CD14-positive monocyte (primary cell): ENCODE data around the gene C1orf105. TPM values are rescaled to one million over a fixed set of nuclear protein-coding genes. Genes with fewer than 3 reads are reported as not detected.

Experiments
- DNase-seq, 3 donors: peaks; one replicate each; pipeline ENCODE4 v3.0.0-alpha.2; 2011 to 2022
- H2AFZ ChIP-seq: 2 replicates; pipeline ENCODE4 v1.6.0; 2012; ENCODE audit warnings: mild to moderate bottlenecking, low read depth, low read length, inconsistent platforms; ENCODE audit not compliant: insufficient read depth, poor library complexity, severe bottlenecking
- H3K27ac ChIP-seq, 2 donors: 1 replicate in 1 of 2; 2 replicates in 1 of 2; pipeline ENCODE4 v1.5.1; 2012 to 2013; ENCODE audit warnings: low read length in 2 of 2, control low read depth in 1 of 2, inconsistent platforms in 1 of 2, low read depth in 1 of 2, mild to moderate bottlenecking in 1 of 2
- H3K27me3 ChIP-seq, 2 donors: one replicate each; pipeline versions ENCODE4 v1.6.0 to v1.6.1; 2011 to 2013; ENCODE audit warnings: low read length in 2 of 2; ENCODE audit not compliant: control insufficient read depth in 2 of 2, insufficient read depth in 2 of 2
- H3K36me3 ChIP-seq, 2 donors: replicated peaks in 1 of 2; 1 replicate in 1 of 2; 2 replicates in 1 of 2; pipeline versions ENCODE4 v1.5.1 to v1.6.1; 2012 to 2013; ENCODE audit warnings: low read length in 2 of 2, control low read depth in 1 of 2, inconsistent platforms in 1 of 2, mild to moderate bottlenecking in 1 of 2; ENCODE audit not compliant: insufficient read depth in 2 of 2, control insufficient read depth in 1 of 2
- H3K4me1 ChIP-seq, 2 donors: 1 replicate in 1 of 2; 2 replicates in 1 of 2; pipeline versions ENCODE4 v1.5.1 to v1.6.1; 2012 to 2013; ENCODE audit warnings: low read length in 2 of 2, control low read depth in 1 of 2, inconsistent platforms in 1 of 2, mild to moderate bottlenecking in 1 of 2, moderate library complexity in 1 of 2; ENCODE audit not compliant: insufficient read depth in 2 of 2, control insufficient read depth in 1 of 2
- H3K4me2 ChIP-seq: replicated peaks from 2 replicates; pipeline ENCODE3; 2012; ENCODE audit warnings: low read length, moderate library complexity, mild to moderate bottlenecking; ENCODE audit not compliant: poor library complexity, severe bottlenecking; ENCODE audit errors: extremely low read depth
- H3K4me3 ChIP-seq, 3 experiments: fragments of 200-600 bp in 1 of 3; sonication (generic) in 1 of 3; replicated peaks in 1 of 3; 1 replicate in 2 of 3; 2 replicates in 1 of 3; pipeline ENCODE4 v1.5.1; 2011 to 2013; ENCODE audit warnings: low read length in 3 of 3, mild to moderate bottlenecking in 3 of 3, control low read depth in 2 of 3, low read depth in 2 of 3, inconsistent platforms in 1 of 3, moderate library complexity in 1 of 3
- H3K79me2 ChIP-seq: 2 replicates; pipeline ENCODE4 v1.6.0; 2012; ENCODE audit warnings: mild to moderate bottlenecking, control low read depth, inconsistent platforms, low read length, moderate library complexity; ENCODE audit not compliant: insufficient read depth
- H3K9ac ChIP-seq: 2 replicates; pipeline ENCODE4 v1.6.0; 2017; ENCODE audit warnings: low read length, mild to moderate bottlenecking; ENCODE audit not compliant: insufficient read depth, poor library complexity, severe bottlenecking
- H3K9me3 ChIP-seq, 2 donors: replicated peaks in 1 of 2; 1 replicate in 1 of 2; 2 replicates in 1 of 2; pipeline versions ENCODE4 v1.5.1 to v1.6.1; 2012 to 2013; ENCODE audit warnings: low read length in 2 of 2, control low read depth in 1 of 2; ENCODE audit not compliant: control insufficient read depth in 1 of 2, insufficient read depth in 1 of 2
- H4K20me1 ChIP-seq: 2 replicates; pipeline ENCODE4 v1.6.0; 2012; ENCODE audit warnings: mild to moderate bottlenecking, low read length, control low read depth, moderate library complexity; ENCODE audit not compliant: insufficient read depth
- H3K27ac Mint-ChIP-seq, 7 donors: one replicate each; pipeline ENCODE4 v1.8.0; 2020; ENCODE audit warnings: mild to moderate bottlenecking in 7 of 7, mixed read lengths in 7 of 7, moderate library complexity in 6 of 7, inconsistent platforms in 2 of 7
- H3K27me3 Mint-ChIP-seq, 3 donors: one replicate each; pipeline ENCODE4 v1.8.0; 2021 to 2022; ENCODE audit warnings: low read depth in 3 of 3, mild to moderate bottlenecking in 3 of 3, mixed read lengths in 3 of 3, moderate library complexity in 3 of 3, inconsistent platforms in 1 of 3
- H3K36me3 Mint-ChIP-seq, 2 donors: one replicate each; pipeline ENCODE4 v1.8.0; 2020; ENCODE audit warnings: mixed read lengths in 2 of 2, inconsistent platforms in 1 of 2, mild to moderate bottlenecking in 1 of 2
- H3K4me1 Mint-ChIP-seq: one replicate; pipeline ENCODE4 v1.8.0; 2020; ENCODE audit warnings: mild to moderate bottlenecking, mixed read lengths
- H3K4me3 Mint-ChIP-seq, 2 donors: one replicate each; pipeline ENCODE4 v1.8.0; 2020; ENCODE audit warnings: mild to moderate bottlenecking in 2 of 2, mixed read lengths in 2 of 2, moderate library complexity in 1 of 2
- H3K9me3 Mint-ChIP-seq, 7 donors: one replicate each; pipeline ENCODE4 v1.8.0; 2020 to 2022; ENCODE audit warnings: mixed read lengths in 7 of 7, mild to moderate bottlenecking in 6 of 7, moderate library complexity in 6 of 7, inconsistent platforms in 2 of 7
- CTCF ChIP-seq: fragments of 200-600 bp; IDR thresholded peaks from one replicate; pipeline ENCODE4 v1.8.0; 2022; ENCODE audit warnings: antibody characterized with exemption, mild to moderate bottlenecking
- WGBS: methylation state at CpG from one replicate; pipeline ENCODE4 v1.1.5; 2013; ENCODE audit warnings: missing lambda C conversion rate; ENCODE audit not compliant: insufficient coverage; 5-methylcytosine and 5-hydroxymethylcytosine counted together
- intact Hi-C, 2 donors: fragments of 100-400 bp; cut with micrococcal nuclease; formaldehyde crosslinking; loops; one replicate each; pipeline versions ENCODE4 v1.15.0 to v1.15.1; 2023
- polyA plus RNA-seq, 3 donors: library from polyadenylated mRNA; depleted of rRNA in 1 of 3; unstranded in 2 of 3; stranded (reverse) in 1 of 3; fragments of 300-500 nt in 2 of 3; fragments of >200 nt in 1 of 3; fragmentation: Illumina TruSeq in 2 of 3; gene quantifications; 1 replicate in 2 of 3; 2 replicates in 1 of 3; pipeline ENCODE4 v1.2.3, GENCODE V29; 2012 to 2021

Gene C1orf105
- polyA plus RNA-seq, 3 donors: not detected

- Mint-ChIP-seq H3K36me3 (peaks cover 4 to 5% of the 10 kb centered on the region in 2 donors), H3K4me1 (peaks cover 22% of the 10 kb centered on the region), H3K9me3 (no peaks in the 10 kb centered on the region), H3K27me3 (peaks cover 0 to 3% (median 0%) of the 10 kb centered on the region in 3 donors), H3K4me3 (no peak overlapping the region), H3K27ac (no peak overlapping the region)
- H3K27me3 ChIP-seq: no peaks in the 10 kb centered on the region
- H3K4me1 ChIP-seq: no peaks in the 10 kb centered on the region
- no peak overlapping the region for H3K27ac ChIP-seq
- H3K4me2 ChIP-seq: no peak overlapping the region
- no peak for TF ChIP-seq CTCF
- DNase-seq: no peak
- no CpG with 5 or more reads among the region's 2 CpGs for WGBS
- H3K9me3 ChIP-seq: no peaks in the 10 kb centered on the region
- no peak overlapping the region for H3K9ac ChIP-seq
- H3K36me3 ChIP-seq: no peaks in the 10 kb centered on the region
- H4K20me1 ChIP-seq: no peaks in the 10 kb centered on the region
- no peak overlapping the region for H3K4me3 ChIP-seq
- intact Hi-C loops: loop anchor here in 1 of 2 donors (5.0 kb wide), 1 partner anchor 596 kb away; no protein-coding TSS in a partner anchor
- H2AFZ ChIP-seq: no peak overlapping the region
- H3K79me2 ChIP-seq: no peaks in the 10 kb centered on the region
These were observed 22.3 kb upstream of the C1orf105 start for GRCh38 chr1:172398193-172398592.

GRCh38 chr1:172398970-172399755, 21.3 kb upstream of the C1orf105 start:
- DNase-seq: no peak
- no peak overlapping the region for H3K4me2 ChIP-seq
- H3K4me3 Mint-ChIP-seq: no peak overlapping the region
- H3K27me3 Mint-ChIP-seq: peaks cover 0 to 3% (median 0%) of the 10 kb centered on the region in 3 donors
- no peaks in the 10 kb centered on the region for H3K36me3 ChIP-seq
- peak overlapping the region; percentile 4 for H2AFZ ChIP-seq
- peaks cover 4 to 5% of the 10 kb centered on the region in 2 donors for H3K36me3 Mint-ChIP-seq
- no peak overlapping the region for H3K4me3 ChIP-seq
- H4K20me1 ChIP-seq: no peaks in the 10 kb centered on the region
- no peaks in the 10 kb centered on the region for H3K79me2 ChIP-seq
- H3K27ac ChIP-seq: no peak overlapping the region
- peak; percentile 62 for TF ChIP-seq CTCF
- 100% methylated on average over 1 of the region's 9 CpGs for WGBS
- no peak overlapping the region for H3K27ac Mint-ChIP-seq
- H3K4me1 ChIP-seq: no peaks in the 10 kb centered on the region
- intact Hi-C loops: loop anchor here in 1 of 2 donors (5.0 kb wide), 1 partner anchor 597 kb away; no protein-coding TSS in a partner anchor
- H3K4me1 Mint-ChIP-seq: peaks cover 14% of the 10 kb centered on the region
- no peaks in the 10 kb centered on the region for H3K9me3 ChIP-seq
- no peaks in the 10 kb centered on the region for H3K9me3 Mint-ChIP-seq
- H3K27me3 ChIP-seq: no peaks in the 10 kb centered on the region
- H3K9ac ChIP-seq: no peak overlapping the region
